ENCODE measurements around the gene MON2. TPM values are rescaled to one million over a fixed set of nuclear protein-coding genes. Genes with fewer than 3 reads are reported as not detected.

Gene MON2
- total and polyA plus RNA-seq, 2 of the 13 experiments (the other 11 are each of a cell fraction or from before 2014, with no cell fraction given) = 10.5 to 24.8 TPM

GRCh38 chr12:62603061-62603810, 136.6 kb downstream of the MON2 start (continued):
- TF ChIP-seq ZNF414 (CRISPR knock-in tag; IDR thresholded peaks at IDR 0.05) (0 out of 2 replicates have a peak, but pooled peaks have one; percentile 34), ZSCAN30 (CRISPR knock-in tag; IDR thresholded peaks at IDR 0.05) (peak; percentile 88), CAMTA2 (CRISPR knock-in tag; IDR thresholded peaks at IDR 0.05; ENCODE audit: borderline replicate concordance) (no peak), MBNL3 (CRISPR knock-in tag; conservative IDR thresholded peaks at IDR 0.05) (no peak), HNRNPUL1 (IDR thresholded peaks at IDR 0.05; ENCODE audit: low read depth, low read length) (peak; percentile 72), ZNF704 (CRISPR knock-in tag; IDR thresholded peaks at IDR 0.05; ENCODE audit: borderline replicate concordance) (0 out of 2 replicates have a peak, but pooled peaks have one; percentile 21), ARNTL (CRISPR knock-in tag; IDR thresholded peaks at IDR 0.05) (no peak), ZNF766 (CRISPR knock-in tag; IDR thresholded peaks at IDR 0.05; ENCODE audit: borderline replicate concordance) (no peak), THAP7 (CRISPR knock-in tag; IDR thresholded peaks at IDR 0.05) (peak; percentile 76; the same call in 1 of the 2 replicates), ZNF772 (CRISPR knock-in tag; IDR thresholded peaks at IDR 0.05) (no peak; the same call in none of the 2 replicates)
